Dermis microvascular lymphatic vessel endothelial cell (primary cell): ENCODE measurements around the gene C19orf85. TPM values are rescaled to one million over a fixed set of nuclear protein-coding genes. Genes with fewer than 3 reads are reported as not detected.
"Not testable (repeated sequence)": the region's sequence is repeated elsewhere in the genome, so short reads cannot be mapped to it uniquely, and the experiment has no call there.

Source experiments
- DNase-seq, 2 donors: peaks; one replicate each; pipeline versions ENCODE4 v3.0.0 to v3.0.0-alpha.2; 2010; ENCODE audit warnings: low read depth in 2 of 2
- total RNA-seq: library from RNA; depleted of rRNA; stranded (reverse); fragments of >200 nt; gene quantifications from 2 replicates; pipeline ENCODE4 v1.2.1, GENCODE V29; 2014

Gene C19orf85
- not detected in 2 replicates for total RNA-seq

GRCh38 chr19:55464662-55465054 lies at the start of gene C19orf85:
Gene C19orf85 (minus strand): TSS chr19:55464751. CDS start chr19:55464554, 197 bp downstream.
- no peak for DNase-seq

- DNase-seq, result no peak
These were observed 43.6 kb upstream of the C19orf85 start for GRCh38 chr19:55508120-55508519.

GRCh38 chr19:55504981-55505380 lies 40.4 kb upstream of the C19orf85 start:
- no peak for DNase-seq

GRCh38 chr19:55504252-55504603 lies 39.7 kb upstream of the C19orf85 start:
- no peak for DNase-seq

DNA sequence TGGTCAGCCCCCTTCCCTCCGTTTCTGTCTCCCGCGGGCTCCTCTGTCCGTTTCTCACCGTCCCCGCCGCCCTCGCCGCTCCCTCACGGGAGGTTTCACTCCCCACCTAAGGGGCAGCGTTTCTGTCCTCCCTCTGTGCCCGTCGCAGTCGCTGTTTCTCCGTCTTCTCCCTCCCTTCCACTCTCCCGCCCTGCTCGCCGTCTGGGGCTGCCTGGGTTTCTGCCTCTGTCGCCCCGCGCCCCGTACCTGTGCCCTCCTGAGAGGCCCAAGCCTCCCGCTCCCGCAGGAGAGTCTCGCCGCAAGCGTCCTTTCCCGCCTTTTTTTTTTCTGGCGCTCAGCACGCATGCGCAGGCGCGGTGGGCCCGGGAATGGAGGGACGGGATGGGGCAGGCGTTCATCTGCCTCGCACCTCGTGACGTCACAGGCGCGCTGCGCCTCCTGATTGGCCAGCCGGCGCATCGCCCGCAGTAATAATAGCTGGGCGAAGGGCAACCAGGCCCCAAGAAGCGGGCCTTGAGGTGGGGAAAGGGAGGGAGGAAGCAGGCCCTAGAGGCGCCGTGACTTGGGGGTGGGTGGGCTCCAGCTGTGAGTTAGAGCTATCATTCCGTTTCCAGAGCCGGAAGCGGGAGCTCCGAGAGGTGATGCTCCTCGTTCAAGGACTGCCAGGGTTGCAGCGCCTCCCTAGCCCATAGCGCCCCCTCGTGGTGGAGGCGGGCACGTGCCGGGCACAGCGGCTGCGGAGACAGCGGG lies 39.1 kb upstream of the C19orf85 start:
- DNase-seq, result peak; percentile 86 to 92

GRCh38 chr19:55503157-55503501 lies 38.6 kb upstream of the C19orf85 start:
- no peak for DNase-seq

GRCh38 chr19:55502197-55502952 lies 37.8 kb upstream of the C19orf85 start:
- DNase-seq, result no peak

DNA sequence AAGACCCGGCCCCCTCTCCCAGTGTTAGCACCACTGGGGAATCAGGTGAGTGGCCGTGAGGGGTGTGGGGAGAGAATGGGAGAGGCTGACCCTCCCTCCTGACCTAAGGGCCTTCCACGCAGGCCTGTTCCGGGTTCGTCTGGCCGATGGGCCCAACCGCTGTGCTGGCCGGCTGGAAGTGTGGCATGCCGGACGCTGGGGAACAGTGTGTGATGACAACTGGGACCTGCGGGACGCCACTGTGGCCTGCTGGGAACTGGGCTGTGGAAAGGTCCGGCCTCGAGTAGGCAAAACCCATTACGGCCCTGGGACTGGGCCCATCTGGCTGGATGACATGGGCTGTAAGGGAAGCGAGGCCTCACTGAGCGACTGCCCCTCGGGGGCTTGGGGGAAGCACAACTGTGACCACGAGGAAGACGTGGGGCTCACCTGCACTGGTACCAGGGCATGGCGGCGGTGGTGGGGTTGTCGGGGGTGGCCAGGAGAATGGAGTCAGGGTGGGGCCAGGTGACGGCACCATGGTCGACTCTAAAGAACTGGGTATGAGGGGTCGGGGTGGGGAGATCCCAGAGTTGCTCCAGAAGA lies 35.9 kb upstream of the C19orf85 start:
- DNase-seq, result no peak

DNA sequence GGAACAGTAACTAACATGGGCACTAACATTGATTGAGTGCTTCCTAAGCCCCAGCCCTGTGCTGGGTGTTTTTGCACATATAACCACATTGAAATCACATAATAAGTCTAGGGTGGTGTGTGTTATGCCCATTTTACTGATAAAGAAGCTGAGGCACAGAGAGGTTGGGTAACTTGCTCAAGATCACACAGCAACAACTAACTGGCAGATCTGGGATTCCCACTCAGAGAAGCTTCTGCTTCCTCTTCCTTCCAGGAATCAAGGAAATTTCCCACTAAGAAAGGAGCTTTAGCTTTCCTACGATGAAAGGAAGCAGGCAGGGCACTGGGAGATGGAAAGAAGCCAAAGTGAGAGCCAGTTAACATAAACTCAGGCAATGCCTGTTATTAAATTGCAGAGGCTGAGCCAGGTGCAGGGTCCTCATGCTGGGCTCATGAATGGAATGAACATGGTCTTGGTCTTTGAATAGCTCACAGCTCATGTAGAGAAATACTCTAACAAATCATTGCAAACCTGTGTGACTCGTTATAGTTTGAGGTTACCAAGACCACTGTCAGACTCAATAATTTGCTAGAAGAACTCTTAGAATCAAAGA lies 33.8 kb upstream of the C19orf85 start:
- DNase-seq, result no peak

- DNase-seq, result no peak
These were observed 33.2 kb upstream of the C19orf85 start for GRCh38 chr19:55497763-55498162.

DNA sequence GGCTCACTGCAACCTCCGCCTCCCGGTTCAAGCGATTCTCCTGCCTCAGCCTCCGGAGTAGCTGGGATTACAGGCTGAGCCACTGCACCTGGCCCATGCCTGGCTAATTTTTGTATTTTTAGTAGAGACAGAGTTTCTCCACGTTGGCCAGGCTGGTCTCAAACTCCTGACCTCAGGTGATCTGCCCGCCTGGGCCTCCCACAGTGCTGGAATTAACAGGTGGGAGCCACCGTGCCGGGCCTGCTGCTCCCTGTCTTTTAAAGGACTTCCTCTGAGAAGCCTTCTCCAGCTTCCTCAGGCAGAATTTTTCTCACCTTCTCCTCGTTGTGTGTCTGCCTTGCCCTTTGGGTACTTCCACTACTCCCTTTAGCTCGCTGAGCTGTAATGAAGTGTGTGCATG lies 32.3 kb upstream of the C19orf85 start:
- not testable (repeated sequence) for DNase-seq

GRCh38 chr19:55495646-55496349 lies 31.2 kb upstream of the C19orf85 start:
- DNase-seq, result no peak

DNA sequence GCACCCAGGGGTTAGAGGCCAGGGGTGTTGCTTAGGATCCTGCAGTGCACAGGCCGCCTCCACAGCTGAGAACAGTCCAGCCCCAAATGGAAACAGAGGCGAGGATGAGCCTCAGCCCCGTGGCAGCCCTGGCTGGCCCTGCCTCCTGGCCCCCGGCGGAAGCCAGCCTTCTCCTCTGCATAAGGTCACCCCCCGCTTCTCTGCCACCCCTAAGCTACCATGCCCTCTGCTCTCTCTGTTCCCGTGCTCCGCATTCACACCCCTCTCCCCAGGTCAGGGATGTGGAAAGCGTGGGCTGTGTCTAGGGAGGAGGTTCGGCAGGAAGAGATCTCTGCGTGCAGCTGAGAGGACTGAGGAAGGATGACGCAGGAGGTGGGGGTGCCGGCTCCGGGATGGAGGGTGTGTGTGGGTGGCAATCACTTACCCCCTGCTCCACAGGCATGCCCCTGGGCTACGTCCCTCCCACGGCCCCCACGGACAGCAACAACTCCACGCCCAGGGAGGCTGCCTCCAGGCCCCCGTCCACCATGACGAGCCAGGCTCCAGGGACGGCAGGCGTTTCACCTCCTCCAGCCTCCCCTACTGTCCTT lies 29.7 kb upstream of the C19orf85 start:
- DNase-seq, result peak in 1 of 2 donors; percentile 23

DNA sequence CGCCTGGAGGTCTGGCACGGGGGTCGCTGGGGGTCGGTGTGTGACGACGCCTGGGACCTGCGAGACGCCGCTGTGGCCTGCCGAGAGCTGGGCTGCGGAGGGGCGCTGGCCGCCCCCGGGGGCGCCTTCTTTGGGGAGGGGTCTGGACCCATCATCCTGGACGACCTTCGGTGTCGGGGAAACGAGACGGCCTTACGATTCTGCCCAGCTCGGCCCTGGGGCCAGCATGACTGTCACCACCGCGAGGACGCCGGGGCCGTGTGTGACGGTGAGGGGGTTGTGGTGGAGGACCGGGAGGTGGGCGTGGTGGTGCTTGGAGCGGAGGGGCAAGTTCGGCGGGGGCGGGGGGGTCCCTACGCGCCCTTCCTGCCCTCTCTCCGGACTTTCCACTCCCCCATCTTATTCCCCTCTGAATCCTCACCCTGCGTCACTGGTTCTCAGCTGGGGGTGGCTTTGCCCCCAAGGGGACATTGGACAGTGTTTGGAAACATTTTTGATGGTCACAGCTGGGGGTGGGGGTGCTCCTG lies 29.2 kb upstream of the C19orf85 start:
- DNase-seq, result no peak

- no peak for DNase-seq
These were observed 28.6 kb upstream of the C19orf85 start for GRCh38 chr19:55493052-55493644.

GRCh38 chr19:55492362-55492944 lies 27.9 kb upstream of the C19orf85 start:
- DNase-seq, result no peak

DNA sequence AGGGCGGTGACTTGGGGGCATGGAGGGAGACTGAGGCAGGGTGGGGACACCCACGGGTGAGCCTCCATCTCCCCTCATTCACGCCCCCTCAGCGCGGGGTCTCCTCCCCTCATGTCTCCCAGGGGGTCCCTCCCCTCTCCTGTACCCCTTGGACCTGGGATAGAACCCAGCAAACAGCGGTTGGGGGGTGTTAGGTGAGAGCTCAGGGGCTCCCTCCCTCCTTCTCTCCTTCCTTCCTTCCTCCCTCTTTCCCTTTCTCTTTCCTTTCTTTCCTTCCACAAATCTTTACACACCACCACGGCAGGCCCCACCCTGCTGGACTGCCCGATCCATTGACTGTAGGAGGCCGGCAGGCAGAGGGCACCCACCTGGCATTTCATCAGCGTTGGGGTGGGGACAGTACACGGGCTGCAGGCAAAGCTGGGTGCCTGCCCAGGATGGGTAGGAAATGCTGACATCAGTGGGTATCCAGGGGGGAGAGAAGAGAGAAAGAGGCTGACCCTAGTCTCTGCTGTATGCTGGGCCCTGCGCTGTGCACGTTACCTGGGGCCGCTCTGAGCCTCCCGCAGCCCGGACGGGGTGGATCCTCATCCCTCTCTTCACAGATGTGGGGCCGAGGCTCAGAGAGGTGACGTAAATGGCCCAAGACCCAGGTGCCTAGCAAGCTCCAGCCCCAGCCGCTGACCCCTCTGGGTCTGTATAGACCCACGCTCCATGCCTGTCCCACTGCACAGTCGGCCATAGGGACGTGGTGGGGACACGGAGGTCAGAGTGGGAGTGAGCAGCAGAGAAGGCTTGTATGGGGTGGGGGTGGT lies 27.2 kb upstream of the C19orf85 start:
- no peak for DNase-seq

- DNase-seq, result no peak
These were observed 26.2 kb upstream of the C19orf85 start for GRCh38 chr19:55490478-55491432.
